Activated CD8-positive, alpha-beta memory T cell treated with anti-CD3 and anti-CD28 coated beads, Interleukin-2, amount 50 U/mL, for 48 hours (primary cell): Measurements from ENCODE around the gene CNMD.

Experiments
- DNase-seq: peaks from one replicate; pipeline ENCODE4 v3.0.0-alpha.2; 2020

The CNMD gene

DNA sequence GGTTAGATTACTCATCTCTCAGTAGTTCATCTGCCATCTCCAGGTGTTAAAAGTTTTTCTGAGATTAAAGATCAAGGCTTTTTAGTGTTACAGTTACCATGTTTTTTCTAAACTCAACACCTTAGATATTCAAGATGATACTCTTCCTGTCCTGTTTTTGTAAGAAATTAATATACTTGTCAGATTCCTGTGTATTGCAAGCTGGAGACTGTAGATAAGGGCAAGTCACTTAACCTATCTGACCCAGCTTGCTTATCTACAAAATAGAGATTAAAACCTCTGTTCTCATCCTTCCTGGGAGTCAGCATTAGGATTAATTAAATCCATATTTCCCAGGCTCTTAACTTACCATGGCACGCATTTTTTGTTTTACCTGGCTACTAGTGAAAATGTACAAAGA is 61.8 kb downstream of the CNMD start:
- DNase-seq: no peak

DNA sequence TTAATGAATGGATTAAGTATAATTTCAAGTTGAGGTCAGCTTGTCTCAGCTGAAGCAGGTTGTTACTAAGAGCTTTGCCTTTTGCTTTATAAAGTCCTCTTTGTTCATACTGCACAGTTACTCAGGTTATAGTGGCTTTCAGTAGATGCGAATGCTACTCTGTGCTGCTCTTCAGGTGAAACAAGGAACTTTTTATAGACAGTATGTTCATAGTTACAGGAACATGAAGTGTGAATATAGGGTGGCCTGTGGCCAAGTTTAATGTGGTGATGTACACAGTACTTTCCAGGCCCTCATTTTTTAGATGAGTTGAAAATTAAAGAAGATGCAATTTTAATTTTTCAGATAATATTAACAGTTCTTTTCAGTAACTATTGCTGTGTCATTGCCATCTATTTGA is 66.2 kb downstream of the CNMD start:
- no peak for DNase-seq

DNA sequence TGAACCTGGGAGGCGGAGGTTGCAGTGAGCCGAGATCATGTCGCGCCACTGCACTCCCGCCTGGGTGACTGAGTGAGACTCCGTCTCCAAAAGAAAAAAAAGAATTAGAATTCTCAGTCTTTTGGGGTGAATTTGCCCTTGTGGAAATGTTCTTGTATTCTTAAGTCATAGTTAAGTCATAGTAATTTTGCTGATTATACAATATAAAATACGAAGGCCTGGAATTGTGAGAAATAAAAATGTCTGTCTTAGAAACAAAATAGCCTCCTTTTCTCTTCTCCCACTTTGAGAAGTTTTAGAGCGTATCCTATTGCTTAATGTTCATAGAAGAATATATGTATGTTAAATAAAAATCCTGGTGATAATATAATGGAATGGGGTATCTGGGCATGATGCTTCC is 68.9 kb downstream of the CNMD start:
- DNase-seq: no peak

DNA sequence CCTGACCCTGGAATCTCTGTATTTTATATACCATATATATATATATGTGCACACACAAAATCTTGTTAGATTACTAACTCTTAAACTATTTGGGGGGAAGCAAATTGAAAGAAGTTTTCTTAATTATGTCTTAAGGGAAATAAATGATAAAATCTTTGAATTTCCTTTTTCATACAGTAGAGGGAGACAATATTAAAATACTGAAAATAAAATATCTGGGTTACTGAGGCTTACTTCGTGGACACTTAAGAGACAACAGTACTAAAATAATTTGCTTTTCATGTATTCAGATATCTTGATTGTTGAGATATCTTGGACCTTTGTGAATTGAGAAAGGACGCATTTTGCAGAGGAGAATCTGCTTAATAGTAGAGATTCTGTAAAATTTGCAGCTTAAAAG is 69.9 kb downstream of the CNMD start:
- DNase-seq: no peak

DNA sequence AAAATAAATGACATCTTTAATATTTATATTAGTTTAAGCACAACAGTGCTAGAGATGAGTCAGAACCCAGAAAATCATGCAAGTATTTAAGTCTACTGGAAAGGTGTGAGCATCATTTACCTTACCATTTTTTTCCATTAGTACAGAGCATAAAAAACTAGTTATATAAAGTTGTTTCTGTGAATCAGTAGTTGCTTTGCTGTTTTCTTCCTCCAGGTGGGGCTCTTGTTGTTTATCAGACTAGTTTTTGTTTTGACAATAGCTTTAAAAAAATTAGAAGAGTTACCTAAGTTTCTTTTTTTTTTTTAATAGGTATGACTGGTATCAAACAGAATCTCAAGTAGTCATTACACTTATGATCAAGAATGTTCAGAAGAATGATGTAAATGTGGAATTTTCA is 74.3 kb downstream of the CNMD start:
- no peak for DNase-seq

DNA sequence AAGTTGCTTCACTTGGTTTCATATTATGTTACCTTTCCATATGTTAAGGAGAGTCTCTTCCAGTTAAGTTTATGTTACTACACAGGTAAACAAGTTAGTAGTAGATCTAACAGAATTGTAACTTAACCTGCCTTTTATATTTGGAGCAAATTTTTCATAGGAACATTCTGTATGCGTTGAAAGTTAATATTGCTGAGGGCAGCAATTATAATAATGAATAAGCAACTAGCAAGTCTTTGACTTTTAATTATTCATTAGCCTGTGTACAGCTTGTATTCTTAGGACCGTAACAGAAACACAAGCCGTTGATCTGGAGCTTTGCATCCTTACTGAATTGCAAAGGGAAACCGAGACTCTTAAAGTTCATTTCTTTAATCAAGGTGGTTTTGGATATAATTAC is 75.3 kb downstream of the CNMD start:
- no peak for DNase-seq

DNA sequence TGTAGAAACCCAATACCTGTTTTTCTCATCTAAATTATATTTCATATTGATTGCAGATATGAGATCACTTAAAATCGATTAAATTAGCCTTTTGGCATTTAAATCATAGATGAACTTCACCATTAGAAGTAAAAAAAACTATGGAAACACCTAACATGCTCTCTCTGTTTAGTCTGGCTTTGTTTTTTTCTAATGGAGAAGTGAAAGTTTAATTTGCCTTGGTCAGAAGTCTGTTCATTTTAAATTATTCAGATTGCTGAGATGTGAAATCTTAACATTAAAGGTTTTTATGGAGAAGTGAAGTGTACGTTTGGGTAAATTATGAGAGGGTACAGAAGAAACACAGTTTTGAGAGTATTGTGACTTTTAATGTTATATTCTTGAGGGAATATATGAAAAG is 80.3 kb downstream of the CNMD start:
- DNase-seq: no peak
